NCI-H1694 (cell line): Measurements from ENCODE around the gene GID4.
"Not testable (repeated sequence)": the region's sequence is repeated elsewhere in the genome, so short reads cannot be mapped to it uniquely, and the experiment has no call there.

ENCODE experiments used
- DNase-seq: peaks from one replicate; lab custom pipeline; 2025; lab: John Stamatoyannopoulos, UW

GID4 gene

GRCh38 chr17:18038861-18039534 is at the start of gene GID4, which contains the start of gene ATPAF2:
GID4 (plus strand) TSS chr17:18039408; CDS start chr17:18039465, 57 bp downstream.
ATPAF2 (minus strand) TSS chr17:18039168; CDS start chr17:18039013, 155 bp downstream.
- peak; percentile 97 for DNase-seq

DNA sequence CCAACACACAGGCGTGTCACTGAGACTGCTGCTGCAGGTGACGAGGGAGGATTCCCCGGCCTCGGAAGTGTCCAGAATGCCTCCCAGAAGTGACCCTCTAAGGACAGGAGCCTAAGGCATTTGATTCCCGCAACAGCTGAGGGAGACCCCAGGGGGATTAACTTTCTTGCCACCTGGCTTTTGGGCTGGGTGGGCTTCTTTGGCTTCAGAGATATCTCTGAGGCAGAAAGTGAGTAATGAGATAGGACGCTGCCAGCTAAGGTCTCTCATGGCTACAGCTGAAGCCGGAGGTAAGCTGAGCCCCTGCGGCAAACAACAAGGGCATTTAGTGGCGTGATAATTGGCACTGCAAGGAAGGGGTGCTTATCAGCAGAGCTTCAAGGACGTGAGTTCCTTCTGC is 49.6 kb upstream of the GID4 start:
- no peak for DNase-seq

DNA sequence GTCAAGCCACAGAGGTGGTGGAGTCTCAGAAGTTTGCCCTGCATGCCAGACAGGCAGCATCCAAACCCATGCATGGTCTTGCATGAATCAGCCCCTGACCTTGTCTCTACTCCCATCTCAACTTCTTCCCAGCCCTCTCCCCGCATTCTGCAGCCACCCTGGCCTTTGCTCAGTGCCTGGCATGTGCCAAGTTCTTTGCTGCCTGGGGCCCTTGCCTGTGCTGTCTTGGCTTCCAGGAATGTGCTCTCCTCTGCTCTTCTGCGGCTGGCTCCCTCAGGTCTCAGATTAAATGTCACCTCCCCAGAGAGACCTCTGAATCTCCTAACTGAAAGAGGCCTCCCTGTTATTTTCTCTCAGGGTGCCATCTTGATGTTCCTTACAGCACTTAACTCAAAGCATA is 48.9 kb upstream of the GID4 start:
- no peak for DNase-seq

DNA sequence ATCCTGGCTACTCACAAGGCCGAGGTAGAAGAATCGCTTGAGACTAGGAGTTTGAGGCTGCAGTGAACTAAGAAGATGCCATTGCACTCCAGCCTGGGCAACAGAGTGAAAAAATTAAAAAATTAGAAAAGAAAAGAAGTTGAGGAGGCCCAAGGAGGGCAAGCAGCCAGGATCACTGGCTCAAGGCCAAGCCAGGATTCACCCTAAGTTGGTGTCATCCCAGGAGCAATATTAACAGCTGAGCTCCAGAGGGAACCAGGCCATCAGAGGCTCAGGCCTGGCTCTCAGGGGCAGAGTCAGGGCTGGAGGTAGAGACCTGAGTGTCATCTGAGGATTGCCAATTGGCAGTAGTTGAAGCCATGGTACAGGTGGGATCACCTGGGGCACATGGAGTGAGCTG is 45.8 kb upstream of the GID4 start:
- DNase-seq, result no peak

DNA sequence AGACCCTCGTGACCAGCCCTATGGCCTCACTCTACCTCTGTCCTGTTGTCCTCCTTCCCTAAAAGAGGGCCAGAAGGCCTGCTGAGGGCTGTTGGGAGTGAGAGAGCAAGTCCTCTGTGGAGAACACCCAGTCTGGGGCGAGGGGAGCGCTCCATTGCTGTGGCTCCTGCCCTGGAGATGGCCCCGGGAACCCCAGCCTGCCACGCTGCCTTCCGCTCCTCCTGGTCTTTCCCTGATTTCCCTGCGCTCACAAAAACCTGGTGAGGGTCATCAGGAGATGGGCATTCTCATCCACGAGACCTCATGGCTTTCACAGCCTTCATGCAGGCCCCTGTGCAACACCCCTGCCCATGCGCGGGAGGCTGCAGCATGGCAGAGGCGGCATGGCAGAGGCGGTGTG is 45.4 kb upstream of the GID4 start:
- DNase-seq, result no peak

- DNase-seq, result peak; percentile 79
These were observed 44.7 kb upstream of the GID4 start for GRCh38 chr17:17994271-17995069.

DNA sequence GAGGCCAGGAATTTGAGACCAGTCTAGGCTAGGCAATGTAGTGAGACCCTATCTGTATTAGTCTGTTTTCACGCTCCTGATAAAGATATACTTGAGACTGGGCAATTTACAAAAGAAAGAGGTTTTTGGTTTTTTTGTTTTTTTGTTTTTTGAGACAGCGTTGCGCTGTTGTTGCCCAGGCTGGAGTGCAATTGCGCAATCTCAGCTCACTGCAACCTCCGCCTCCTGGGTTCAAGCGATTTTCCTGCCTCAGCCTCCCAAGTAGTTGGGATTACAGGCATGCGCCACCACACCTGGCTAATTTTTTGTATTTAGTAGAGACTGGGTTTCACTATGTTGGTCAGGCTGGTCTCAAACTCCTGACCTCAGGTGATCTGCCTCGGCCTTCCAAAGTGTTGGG is 43.3 kb upstream of the GID4 start:
- not testable (repeated sequence) for DNase-seq

DNA sequence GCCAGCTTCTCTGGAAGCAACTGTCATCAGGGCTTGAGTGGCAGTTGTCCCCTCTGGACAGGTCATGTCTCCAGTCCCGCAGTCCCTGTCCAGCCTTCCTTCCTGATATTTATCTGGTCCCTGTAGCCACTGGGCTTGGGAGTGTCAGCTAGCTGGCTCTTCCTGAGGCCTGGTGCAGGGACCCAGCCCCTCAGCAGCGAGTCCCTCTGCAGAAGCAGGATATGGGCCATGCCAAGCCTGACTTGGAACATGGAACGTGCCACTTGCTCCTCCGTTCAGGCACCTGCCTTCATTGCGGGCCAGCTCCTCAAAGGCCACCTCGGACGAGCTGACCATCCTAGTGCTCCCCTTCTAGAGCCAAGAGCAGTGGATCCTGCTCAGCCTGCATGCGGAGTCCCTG is 40.3 kb upstream of the GID4 start:
- DNase-seq, result no peak

- peak; percentile 39 for DNase-seq
These were observed 39.7 kb upstream of the GID4 start for GRCh38 chr17:17999364-18000029.

DNA sequence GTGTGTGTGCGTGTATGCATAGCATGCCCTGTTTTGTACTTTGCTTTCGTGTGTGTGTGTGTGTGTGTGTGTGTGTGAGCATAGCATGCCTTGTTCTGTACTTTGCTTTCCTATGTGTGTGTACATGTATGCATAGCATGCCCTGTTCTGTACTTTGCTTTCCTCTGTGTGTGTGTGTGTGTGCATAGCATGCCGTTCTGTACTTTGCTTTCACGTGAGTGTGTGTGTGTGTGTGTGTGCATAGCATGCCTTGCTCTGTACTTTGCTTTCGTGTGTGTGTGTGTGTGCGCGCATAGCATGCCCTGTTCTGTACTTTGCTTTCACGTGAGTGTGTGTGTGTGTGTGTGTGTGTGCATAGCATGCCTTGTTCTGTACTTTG is 39.2 kb upstream of the GID4 start:
- no peak for DNase-seq

DNA sequence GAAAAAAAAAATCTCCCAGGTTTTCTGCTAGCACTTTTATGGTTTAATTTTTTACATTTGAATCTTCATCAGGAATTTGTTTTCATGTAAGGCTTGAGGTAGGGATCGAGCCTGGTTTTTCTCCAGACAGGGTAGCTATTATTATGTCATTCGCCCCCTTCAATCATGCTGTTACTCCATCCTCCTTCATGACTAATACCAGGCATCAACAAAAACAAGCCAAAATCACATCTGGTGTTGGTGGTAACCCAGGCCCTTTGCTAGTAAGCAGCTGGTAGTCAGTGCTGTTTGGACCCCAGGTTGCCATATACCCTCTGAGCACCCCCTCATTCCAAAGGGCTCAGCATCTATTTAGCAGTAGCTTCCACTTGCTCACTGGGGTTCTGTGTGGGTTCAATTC is 37.0 kb upstream of the GID4 start:
- DNase-seq, result peak; percentile 58

DNA sequence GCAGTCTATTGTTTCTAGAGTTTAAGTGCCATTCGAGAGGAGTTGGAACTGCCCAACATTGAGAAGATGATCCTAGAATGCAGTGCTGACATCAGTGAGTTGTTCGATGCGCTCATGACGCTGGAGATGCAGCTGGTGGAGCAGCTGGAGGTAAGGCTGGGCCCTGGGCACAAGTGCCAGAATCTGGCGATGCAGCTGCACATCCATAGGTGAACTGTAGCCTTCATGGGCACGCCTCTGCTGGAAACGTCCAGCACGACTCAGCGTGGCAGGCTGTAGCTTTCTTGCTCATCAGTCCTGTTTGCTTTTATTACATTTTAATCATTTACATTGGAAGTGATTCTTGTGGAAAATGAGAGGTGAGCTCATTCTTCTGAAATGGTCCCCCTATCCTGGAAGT is 34.9 kb upstream of the GID4 start:
- DNase-seq, result peak; percentile 69

DNA sequence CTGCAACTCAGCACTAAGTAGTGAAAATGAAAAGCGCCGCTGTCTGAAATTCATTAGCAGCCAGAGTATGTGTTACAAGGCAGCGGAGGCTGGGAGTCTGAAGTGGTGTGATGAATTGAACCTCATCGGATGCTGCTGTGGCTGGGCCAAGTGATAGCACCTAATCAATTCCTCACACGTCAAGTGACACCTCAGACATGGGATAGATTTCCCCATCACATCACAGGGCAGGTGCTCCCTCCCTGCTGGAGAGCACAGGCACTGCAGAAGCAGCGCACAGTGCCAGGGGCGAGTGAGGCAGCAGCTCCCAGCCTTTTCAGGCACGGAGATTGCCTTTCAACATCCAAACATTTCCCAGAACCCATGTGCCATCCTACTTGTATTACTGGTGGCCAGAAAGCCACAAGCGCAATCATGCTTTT is 34.3 kb upstream of the GID4 start:
- DNase-seq, result peak; percentile 31

- DNase-seq, result no peak
These were observed 33.7 kb upstream of the GID4 start for GRCh38 chr17:18005496-18005895.

GRCh38 chr17:18006495-18007239 is 32.5 kb upstream of the GID4 start:
- DNase-seq, result no peak

GRCh38 chr17:18008496-18009268 is 30.5 kb upstream of the GID4 start:
- DNase-seq, result no peak

GRCh38 chr17:18009609-18010420 is 29.4 kb upstream of the GID4 start:
- DNase-seq, result no peak

DNA sequence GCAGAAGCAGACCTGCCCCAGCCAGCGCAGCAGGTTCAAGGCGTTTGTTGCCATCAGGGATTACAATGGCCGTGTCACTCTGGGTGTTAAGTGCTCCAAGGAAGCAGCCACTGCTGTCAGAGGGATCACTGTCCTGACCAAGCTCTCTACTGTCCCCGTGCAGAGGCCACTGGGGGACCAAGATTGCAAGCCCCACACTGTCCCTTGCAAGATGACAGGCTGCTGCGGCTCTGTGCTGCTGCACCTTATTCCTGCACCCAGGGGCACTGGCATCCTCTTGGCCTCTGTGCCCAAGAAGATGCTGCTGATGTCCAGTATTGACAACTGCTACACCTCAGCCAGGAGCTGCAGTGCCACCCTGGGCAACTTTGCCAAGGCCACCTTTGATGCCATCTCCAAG is 27.9 kb upstream of the GID4 start:
- no peak for DNase-seq

GRCh38 chr17:18014006-18014405 is 25.2 kb upstream of the GID4 start:
- no peak for DNase-seq

DNA sequence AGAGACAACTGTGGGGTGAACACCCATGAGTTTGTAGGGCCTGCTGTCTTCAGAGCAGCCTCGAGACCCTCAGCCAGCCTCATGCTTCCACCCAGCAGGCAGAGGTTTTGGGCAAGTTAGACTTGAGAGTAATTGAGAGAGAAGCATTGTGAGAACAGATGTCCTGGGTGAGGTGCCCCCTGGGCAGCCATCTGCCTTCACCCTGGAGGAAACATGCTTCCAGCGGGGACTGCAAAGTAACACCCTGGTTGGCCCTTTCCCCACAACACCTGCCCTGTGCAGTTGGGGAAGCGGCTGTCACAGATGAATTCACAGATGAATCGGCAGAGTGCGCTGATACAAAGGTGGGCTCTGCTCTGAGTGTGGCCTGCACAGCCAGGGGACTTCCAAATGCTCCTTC is 23.6 kb upstream of the GID4 start:
- DNase-seq, result peak; percentile 97

- DNase-seq, result no peak
These were observed 22.8 kb upstream of the GID4 start for GRCh38 chr17:18016426-18016825.
